HG02678 (cell line): Measurements from ENCODE around the gene ATRNL1.
"Not testable (repeated sequence)": the region's sequence is repeated elsewhere in the genome, so short reads cannot be mapped to it uniquely, and the experiment has no call there.

Source experiments
- ATAC-seq: cut with Tn5 transposase; IDR thresholded peaks from one replicate; pipeline ENCODE4 v1.9.1; 2021; ENCODE audit warnings: mild to moderate bottlenecking, moderate library complexity; ENCODE audit not compliant: unreplicated experiment

The ATRNL1 gene

DNA sequence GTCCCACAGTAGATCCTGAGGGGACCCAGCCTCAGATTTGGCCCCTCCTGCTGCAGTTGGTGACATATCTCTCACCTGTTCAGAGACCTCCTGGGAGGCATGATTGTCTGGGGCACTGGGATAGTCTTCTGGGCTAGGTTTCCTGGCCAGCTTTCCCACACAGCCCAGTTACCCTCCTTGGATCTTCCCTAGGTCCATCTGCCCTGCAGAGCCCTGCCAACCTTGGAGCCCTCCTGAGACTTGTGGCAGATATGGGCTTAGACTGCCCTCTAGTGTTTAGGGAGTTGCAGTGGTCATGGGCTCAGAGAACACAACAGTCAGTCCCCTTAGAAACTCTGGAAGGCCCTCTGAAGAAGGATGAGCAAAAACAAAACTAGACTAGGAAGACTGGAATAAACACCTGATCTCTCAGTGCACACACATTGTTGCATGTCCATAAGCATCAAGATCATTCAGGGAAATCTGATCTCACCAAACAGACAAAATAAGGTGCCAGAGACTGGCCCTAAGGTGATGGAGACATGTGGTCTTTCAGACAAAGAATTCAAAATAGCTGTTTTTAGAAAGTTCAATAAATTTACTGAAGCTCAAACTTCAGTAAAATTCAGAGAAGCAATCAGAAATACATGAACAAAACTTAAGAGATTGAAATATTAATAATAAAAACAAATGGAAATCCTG lies 324.6 kb downstream of the ATRNL1 start:
- ATAC-seq, result peak; percentile 91

DNA sequence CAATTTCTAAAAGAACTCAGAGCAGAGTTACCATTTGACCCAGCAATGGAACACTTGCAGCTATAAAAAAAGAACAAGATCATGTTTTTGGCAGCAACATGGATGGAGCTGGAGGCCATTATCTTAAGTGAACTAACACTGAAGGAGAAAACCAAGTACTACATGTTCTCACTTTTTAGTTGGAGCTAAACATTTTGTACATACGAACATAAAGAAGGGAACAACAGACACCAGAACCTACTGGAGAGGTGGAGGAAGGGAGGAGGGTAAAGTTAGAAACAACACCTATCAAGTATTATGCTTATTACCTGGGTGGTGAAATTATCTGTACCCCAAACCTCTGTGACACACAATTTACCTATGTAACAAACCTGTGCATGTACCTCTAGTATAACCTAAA lies 329.5 kb downstream of the ATRNL1 start:
- ATAC-seq, result no peak

DNA sequence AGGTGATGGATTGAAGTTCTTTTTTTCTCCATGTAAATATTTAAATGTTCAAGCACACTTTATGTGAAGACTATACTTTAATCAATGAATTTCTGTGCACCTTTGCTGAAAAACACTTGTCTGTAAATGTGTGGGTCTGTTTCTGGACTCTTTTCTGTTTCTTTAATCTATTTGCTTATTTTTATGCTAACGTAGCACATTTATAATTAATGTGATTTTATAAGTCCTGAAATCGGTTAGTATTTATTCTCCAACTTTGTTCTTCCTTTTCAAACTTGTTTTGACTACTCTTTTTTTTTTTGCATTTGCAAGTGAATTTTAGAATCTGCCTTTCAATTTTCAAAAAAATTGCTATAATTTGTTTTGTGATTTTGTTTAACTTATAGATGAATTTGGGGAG lies 334.4 kb downstream of the ATRNL1 start:
- no peak for ATAC-seq

DNA sequence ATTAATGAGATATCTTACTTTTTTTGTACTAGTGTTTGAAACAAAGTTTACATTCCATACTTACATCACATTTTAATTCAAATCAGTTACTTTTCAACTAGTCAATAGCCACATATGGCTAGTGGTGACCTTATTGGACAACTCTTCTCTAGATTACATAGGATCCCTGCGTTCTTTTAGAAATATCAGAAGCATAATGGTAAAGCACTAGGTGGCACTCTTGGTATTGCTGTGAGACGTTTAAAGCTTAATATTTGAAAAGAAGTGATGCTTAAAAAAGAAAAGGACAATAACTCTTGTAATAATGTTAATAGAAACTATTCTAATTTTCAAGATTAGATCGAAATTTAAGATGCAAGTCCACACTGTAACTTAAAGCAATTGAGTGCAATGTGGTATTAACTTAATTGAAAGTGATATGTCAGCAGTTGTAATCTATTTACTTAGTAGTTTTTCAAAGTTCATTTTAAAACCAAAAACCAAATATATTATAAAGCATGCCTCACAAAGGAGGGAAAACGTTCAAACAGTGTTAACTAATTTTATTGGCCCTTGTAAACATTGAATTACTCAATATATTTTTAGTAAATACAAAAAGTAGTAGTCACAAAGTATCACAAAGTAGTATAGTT lies 339.1 kb downstream of the ATRNL1 start:
- no peak for ATAC-seq

DNA sequence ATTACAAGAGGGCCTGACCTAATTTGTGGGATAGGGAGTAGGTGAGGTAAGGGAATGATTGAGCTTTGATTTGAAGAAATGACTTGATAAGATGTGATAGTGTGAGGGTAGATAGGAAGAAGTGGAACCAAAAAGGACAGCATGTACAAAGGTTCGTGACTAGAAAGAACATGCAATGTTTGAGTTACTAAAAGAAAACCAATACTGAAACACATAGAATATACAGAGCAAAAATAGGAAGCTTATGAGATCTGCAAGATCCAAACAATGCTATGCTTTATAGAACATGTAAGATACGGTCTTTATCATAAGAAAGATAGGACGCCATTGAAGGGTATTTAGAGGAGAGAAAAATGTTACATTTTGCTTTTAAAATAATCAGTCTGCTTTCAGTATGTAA lies 343.8 kb downstream of the ATRNL1 start:
- ATAC-seq, result no peak

DNA sequence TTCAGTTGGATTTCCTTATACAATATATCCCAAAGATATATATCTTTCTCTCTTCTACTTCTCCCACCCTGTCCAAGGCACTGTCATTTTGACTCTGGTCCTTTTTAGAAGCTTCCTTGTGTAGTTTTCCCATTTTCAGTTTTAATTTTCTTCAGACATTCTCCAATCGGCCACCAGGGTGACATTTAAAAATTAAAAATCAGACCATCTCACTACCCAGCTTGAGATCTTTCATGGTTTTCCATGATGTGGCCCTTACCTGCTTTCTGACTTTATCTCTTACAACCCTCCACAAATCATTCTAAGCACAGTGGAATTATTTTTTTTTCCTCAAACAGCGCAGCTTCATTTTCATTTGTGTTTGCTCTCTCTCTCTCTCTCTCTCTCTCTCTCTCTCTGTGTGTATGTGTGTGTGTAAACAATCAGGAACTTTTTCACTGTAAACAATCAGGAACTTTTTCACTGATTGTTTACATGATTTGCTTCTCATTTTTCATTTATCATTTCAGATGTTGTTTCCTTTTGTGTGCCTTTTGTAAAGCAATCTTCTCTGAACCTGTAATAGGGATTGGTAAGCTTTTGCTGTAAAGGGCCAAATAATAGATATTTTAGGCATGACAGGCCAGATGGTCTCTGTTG lies 348.9 kb downstream of the ATRNL1 start:
- no peak for ATAC-seq

DNA sequence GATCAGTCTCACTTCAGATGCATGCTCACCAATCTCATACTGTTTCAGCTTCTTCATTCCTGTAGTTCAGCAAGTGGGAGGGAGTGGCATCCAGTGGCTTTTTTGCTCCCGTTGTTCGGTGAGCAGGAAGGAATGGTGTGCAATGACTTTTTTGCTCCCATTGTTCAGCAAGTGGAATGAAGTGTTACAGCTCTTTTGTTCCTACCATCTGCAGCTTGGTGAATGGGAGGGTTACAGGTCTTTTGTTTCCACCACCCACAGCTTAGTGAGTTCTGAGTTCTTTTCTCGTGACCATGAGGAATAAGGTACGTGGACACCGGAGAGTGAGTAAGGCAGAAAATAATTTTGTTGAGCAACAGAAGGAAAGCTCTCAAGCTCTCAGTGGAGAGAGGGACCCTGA lies 363.6 kb downstream of the ATRNL1 start:
- no peak for ATAC-seq

DNA sequence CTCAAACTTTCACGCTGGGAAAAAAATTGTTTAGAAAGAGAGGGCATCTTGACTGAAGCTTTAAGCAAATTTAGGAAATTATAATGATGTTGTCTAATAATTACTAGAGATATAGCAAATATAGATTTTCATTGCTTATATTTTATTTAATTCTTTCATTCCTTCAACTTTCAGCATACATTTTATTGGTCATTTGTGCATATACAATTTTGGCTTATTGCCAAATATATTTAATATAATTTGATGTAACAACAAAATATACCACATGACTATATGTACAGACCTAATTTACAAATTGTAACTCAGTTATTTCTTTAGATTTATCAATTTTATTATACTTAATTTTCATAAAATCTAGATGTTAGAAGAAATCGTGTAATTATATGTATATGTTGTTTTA lies 390.1 kb downstream of the ATRNL1 start:
- no peak for ATAC-seq

DNA sequence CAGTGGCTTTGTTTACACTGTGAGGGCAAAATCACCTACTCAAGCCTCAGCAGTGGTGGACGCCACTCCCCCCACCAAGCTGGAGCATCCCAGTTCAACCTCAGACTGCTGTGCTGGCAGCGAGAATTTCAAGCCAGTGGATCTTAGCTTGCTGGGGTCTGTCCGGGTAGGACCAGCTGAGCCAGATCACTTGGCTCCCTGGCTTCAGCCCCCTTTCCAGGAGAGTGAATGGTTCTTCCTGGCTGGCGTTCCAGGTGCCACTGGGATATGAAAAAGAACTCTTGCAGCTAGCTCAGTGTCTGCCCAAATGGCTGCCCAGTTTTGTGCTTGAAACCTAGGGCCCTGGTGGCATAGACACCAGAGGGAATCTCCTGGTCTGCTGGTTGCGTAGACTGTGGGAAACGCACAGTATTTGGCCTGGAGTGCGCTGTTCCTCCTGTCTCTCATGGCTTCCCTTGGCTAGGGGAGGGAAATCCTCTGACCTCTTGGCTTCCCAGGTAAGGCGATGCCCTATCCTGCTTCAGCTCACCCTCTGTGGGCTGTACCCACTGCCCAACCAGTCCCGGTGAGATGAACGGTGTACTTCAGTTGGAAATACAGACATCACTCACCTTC lies 398.5 kb downstream of the ATRNL1 start:
- ATAC-seq, result no peak

DNA sequence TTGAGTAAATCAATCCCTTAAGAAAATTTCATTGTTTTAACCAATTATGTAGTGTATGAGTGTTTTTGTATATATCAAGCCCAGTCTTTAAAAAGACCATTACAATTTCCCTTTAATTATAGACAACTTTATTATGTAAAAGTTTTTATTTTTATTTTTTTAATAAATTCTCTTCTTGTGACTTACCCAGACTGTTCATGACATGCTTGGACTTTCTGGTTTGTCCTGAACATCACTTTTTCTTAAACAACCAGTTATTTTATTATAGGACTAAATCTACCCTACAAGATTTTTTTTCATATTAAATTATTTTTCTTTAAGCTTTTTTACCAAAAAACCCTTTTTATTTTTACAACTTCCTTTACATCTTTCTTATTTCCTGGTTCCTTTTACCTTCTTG lies 410.4 kb downstream of the ATRNL1 start:
- ATAC-seq, result no peak

DNA sequence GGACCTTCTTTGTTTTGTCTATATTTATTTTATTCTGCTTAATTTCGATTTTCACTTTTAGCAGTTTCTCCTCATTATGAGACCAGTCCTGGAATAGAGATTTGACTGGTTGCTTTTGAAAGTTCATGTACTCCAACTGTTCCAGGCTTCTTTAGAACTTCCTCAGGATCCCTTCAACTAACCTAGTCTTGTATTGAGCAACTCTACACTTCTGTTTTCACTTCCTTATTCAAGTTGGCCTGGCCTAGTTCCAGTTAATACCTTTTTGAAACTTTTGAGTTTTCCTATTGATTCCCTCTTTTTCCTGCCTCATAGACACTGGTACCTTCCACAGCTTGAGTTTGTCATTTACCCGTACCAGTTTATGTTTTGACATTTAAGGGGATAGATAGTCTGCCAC lies 421.7 kb downstream of the ATRNL1 start:
- ATAC-seq, result no peak

DNA sequence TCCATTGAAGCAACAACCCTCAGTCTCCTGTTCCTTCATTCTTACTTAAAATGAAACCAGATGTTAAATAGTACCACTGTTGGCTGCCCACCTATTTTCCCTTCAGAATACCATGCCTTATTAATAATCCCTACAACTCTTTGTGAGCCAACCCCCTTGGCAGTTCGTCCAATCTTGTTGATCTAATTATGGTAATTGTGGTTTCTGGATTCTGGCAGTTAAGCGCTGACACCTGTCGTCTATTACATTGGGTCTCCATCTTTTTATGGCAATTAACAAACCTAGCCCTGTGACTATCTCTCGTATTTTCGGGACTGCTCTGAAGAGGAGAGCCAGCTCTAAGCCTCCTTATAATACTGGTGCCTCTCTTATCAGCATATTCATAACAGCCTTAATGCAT lies 432.0 kb downstream of the ATRNL1 start:
- no peak for ATAC-seq

DNA sequence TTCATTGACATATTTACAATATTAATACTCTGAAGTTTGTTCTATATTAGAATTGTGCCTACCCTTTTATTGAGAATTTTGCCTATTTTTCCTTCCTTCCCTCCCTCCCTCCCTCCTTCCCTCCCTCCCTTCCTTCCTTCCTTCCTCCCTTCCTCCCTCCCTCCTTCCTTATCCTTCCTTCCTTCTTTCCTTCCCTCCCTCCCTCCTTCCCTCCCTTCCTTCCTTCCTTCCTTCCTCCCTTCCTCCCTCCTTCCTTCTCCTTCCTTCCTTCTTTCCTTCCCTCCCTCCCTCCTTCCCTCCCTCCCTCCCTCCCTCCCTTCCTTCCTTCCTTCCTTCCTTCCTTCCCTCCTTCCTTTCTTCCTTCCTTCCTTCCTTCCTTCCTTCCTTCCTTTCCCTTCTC lies 434.5 kb downstream of the ATRNL1 start:
- ATAC-seq, result not testable (repeated sequence)

DNA sequence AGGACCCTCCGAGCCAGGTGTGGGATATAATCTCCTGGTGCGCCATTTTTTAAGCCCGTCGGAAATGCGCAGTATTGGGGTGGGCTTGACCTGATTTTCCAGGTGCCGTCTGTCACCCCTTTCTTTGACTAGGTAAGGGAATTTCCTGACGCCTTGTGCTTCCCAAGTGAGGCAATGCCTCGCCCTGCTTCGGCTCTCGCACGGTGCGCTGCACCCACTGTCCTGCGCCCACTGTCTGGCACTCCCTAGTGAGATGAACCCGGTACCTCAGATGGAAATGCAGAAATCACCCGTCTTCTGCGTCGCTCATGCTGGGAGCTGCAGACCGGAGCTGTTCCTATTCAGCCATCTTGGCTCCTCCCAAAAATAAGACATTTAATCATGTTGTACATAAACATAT lies 443.2 kb downstream of the ATRNL1 start:
- ATAC-seq, result not testable (repeated sequence)

DNA sequence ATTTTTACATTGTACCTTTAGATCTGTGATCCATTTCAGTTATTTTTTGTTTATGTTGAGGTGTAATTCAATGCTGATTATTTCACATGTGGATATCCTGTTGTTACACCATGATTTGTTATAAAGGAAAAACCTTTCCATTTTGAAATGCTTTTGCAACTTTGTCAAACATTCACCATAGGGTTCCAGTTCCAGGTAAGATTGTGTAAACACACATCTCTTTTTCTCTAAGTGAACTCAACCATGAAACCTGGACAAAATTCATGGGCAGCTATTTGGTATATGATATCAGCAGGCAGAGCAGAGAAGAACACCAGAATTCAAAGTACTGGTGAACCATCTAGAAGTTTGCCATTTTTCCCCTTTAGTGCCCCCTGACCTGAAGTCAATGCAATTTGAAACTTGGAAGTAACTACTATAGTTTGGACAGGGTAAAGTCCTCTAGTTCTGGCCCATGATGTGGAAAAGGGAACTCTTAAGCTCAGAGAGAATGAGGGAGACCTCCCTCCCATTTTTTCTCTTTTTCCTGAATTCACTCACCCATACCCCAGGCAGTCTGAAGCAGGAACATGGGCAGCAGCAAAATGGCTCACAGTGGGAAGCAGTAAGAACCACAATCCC lies 446.1 kb downstream of the ATRNL1 start:
- ATAC-seq, result no peak

DNA sequence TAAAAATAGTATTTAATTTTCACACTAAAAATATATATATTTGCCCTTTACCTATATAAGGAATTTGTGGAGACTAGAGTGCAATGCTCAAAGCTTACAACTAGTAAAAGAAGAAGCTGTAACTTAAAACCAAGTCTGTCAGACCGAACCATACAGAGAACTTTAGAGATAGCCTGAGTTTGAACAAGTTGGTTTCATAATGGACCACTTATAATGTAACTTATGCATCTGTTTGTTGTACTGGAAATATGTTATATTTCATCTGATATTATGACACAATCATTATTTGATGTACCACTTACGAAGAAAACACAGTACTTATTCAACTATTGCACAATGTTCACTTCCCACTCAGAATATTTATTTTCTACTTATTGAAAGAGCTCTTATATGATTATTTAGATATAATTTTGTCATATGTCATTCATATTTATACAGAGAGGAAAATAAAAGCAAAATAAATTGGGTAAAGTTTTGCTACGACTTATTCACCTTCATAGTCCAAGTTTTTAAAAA lies 462.8 kb downstream of the ATRNL1 start:
- ATAC-seq, result no peak

DNA sequence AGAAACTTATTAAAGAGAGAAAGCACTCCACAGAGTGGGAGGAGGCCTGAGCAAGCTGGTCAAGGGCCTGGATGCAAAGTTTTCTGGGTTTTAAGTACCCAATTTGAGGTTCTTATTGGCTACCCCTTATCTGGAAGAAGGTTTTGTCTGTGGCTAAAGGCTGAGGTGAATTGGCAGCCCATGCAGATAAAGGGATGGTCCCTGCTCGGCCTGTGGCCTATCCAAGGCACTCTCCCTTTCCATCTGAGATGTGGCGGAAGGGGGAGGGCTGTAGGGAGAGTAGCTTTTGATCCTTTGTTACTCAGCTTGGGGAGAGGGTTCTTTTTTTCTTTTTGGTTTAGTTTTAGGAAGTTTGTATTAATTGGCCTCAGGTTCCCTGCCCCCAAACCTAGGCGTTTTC lies 465.1 kb downstream of the ATRNL1 start:
- ATAC-seq, result no peak

DNA sequence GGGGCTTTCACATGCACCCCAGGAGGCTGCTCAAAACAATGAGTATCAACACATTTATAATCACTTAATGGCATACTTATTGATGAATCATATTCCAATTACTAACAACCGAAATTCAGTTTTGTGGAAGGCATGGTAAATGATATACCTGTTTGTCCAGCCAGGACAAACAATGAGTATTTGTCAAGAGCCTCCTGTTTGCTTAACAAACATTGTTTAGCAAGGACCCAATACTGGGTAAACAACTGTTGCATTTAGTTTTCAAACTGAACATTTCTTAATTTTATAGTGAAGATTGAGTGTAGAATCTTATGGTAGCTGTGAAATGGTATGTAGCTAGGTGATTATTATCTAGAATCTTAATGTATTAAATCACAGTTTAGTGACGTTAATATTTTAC lies 473.7 kb downstream of the ATRNL1 start:
- ATAC-seq, result no peak

DNA sequence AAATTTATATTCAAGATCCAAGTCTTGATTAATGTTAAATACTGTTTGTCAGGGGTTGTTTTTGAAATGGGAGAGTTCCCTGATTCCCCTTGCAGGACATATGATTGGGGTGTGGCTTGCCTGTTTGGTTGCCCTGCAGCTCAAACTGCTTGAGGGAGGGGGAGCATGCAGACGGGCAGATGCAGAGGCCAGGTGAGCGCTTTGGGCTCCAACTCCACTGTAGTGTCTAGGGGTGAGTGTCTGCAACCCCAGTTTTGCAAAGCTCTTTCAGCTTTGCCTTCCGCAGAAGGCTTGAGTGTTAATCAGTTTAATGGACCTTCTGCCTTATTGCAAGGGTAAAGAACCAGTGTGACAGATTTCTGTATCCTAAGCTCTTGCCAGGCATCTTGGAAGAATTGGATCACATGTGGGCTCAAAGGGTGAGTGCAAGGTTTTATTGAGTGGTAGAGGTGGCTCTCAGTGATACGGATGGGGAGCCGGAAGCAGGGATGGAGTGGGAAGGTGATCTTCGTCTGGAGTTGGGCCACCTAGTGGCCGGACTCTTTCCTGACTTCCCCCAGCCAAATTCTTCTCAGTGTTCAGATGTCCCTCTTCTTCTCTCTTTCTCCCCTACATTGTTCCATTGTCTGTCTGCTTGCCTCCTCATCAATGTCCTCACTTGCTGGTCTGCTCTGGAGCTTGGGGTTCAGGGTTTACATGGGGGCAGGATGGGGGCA lies 479.7 kb downstream of the ATRNL1 start:
- ATAC-seq, result no peak

DNA sequence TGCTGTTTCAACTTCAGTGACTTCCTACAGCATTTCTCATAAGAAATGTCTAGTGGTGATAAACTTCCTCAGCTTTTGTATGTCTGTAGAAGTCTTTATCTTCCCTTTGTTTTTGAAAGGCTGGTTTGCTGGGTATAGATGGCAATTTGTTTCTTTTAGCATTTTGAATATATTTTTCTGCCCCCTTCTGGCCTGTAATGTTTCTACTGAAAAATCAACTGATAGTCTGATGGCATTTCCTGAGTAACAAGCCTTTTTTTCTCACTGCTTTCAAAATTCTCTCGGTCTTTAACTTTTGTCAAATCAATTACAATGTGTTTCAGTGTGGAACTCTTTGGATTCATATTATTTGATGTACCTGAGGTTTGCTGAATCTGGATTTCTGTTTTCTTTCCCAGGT lies 487.1 kb downstream of the ATRNL1 start:
- no peak for ATAC-seq

DNA sequence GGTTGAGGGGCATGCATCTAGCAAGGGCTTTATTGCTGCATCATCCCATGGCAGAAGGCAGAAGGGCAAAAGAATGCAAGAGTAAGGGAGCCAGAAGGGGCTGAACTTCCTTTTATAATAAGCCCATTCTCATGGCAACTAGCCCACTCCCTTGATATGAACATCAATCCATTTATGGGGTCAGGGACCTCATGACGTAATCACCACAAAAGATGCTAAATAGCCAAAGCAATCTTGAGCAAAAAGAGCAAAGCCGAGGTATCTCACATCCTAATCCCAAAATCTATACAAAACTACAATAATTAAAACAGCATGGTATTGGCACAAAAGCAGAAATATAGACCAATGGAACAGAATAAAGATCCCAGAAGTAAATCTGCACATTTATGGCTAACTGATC lies 499.9 kb downstream of the ATRNL1 start:
- no peak for ATAC-seq
